Measurements from ENCODE around the gene FOXP1. TPM values are rescaled to one million over a fixed set of nuclear protein-coding genes. Genes with fewer than 3 reads are reported as not detected.

FOXP1 gene
- total RNA-seq, 1 donor from 2014 or later: 195 TPM

GRCh38 chr3:71229905-71230657 lies 353.4 kb downstream of the FOXP1 start:
- Mint-ChIP-seq H3K36me3 (ENCODE audit: unreplicated experiment) (peaks cover 3% of the 10 kb centered on the region), H3K4me3 (ENCODE audit: unreplicated experiment) (no peak overlapping the region), H3K27ac (ENCODE audit: unreplicated experiment) (no peak overlapping the region), H3K4me1 (ENCODE audit: unreplicated experiment) (peaks cover 27% of the 10 kb centered on the region), H3K27me3 (ENCODE audit: unreplicated experiment) (no peaks in the 10 kb centered on the region), H3K9me3 (ENCODE audit: unreplicated experiment) (no peaks in the 10 kb centered on the region)
- DNase-seq (ENCODE audit: extremely low spot score, unreplicated experiment): no peak
- TF ChIP-seq, protein P1, sequence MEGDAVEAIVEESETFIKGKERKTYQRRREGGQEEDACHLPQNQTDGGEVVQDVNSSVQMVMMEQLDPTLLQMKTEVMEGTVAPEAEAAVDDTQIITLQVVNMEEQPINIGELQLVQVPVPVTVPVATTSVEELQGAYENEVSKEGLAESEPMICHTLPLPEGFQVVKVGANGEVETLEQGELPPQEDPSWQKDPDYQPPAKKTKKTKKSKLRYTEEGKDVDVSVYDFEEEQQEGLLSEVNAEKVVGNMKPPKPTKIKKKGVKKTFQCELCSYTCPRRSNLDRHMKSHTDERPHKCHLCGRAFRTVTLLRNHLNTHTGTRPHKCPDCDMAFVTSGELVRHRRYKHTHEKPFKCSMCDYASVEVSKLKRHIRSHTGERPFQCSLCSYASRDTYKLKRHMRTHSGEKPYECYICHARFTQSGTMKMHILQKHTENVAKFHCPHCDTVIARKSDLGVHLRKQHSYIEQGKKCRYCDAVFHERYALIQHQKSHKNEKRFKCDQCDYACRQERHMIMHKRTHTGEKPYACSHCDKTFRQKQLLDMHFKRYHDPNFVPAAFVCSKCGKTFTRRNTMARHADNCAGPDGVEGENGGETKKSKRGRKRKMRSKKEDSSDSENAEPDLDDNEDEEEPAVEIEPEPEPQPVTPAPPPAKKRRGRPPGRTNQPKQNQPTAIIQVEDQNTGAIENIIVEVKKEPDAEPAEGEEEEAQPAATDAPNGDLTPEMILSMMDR (IDR thresholded peaks at IDR 0.05): no peak

- Mint-ChIP-seq H3K27ac (ENCODE audit: unreplicated experiment) (no peak overlapping the region), H3K27me3 (ENCODE audit: unreplicated experiment) (no peaks in the 10 kb centered on the region), H3K9me3 (ENCODE audit: unreplicated experiment) (no peaks in the 10 kb centered on the region), H3K4me3 (ENCODE audit: unreplicated experiment) (no peak overlapping the region), H3K36me3 (ENCODE audit: unreplicated experiment) (peaks cover 3% of the 10 kb centered on the region), H3K4me1 (ENCODE audit: unreplicated experiment) (peaks cover 29% of the 10 kb centered on the region)
- no peak for DNase-seq (ENCODE audit: extremely low spot score, unreplicated experiment)
- TF ChIP-seq, protein P1 (IDR thresholded peaks at IDR 0.05): no peak
Observed at GRCh38 chr3:71228156-71228866, 355.2 kb downstream of the FOXP1 start.

GRCh38 chr3:71227270-71227661 lies 356.3 kb downstream of the FOXP1 start:
- Mint-ChIP-seq H3K27ac (ENCODE audit: unreplicated experiment) (no peak overlapping the region), H3K27me3 (ENCODE audit: unreplicated experiment) (no peaks in the 10 kb centered on the region), H3K36me3 (ENCODE audit: unreplicated experiment) (peaks cover 5% of the 10 kb centered on the region), H3K4me1 (ENCODE audit: unreplicated experiment) (peaks cover 29% of the 10 kb centered on the region), H3K4me3 (ENCODE audit: unreplicated experiment) (no peak overlapping the region), H3K9me3 (ENCODE audit: unreplicated experiment) (no peaks in the 10 kb centered on the region)
- no peak for DNase-seq (ENCODE audit: extremely low spot score, unreplicated experiment)
- TF ChIP-seq, protein P1 (IDR thresholded peaks at IDR 0.05): no peak

DNA sequence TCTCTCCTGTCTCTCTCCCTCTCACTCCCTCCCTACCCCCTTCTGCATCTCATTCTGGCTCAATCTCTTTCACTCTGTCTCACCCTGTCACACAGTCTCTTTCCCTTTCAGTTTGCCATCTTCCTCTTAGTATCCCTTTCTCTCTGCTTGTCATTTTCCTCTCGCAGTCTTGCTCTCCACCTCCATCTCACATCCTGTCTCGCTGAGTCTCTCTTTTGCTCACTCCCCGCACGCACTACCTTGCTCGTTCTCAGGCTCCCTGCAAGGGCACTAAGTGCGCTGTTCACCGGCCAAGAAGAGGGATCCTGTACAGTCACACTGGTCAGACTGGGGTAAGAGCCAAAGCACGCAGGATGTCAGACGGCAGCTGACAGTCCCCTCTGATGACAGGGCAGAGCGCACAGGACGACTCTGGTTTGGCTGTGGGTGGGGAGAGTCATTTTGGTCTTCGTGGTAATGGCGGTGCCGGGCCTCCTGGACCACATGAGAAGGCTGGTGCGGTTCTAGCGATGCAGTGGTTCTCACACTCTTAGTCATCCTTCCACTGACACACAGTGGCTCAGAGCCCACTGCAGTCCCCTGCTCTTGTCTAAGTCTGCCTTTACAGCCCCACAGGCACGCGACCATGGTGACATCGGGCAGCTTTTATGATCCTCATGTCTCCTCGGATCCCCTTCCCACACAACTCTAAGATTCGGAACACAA lies 356.8 kb downstream of the FOXP1 start:
- Mint-ChIP-seq H3K27me3 (ENCODE audit: unreplicated experiment) (no peaks in the 10 kb centered on the region), H3K9me3 (ENCODE audit: unreplicated experiment) (no peaks in the 10 kb centered on the region), H3K4me3 (ENCODE audit: unreplicated experiment) (no peak overlapping the region), H3K4me1 (ENCODE audit: unreplicated experiment) (peaks cover 29% of the 10 kb centered on the region), H3K36me3 (ENCODE audit: unreplicated experiment) (peaks cover 4% of the 10 kb centered on the region), H3K27ac (ENCODE audit: unreplicated experiment) (no peak overlapping the region)
- no peak for DNase-seq (ENCODE audit: extremely low spot score, unreplicated experiment)
- TF ChIP-seq, protein P1 (IDR thresholded peaks at IDR 0.05): no peak
